HG03025 (cell line): ENCODE results near the gene ATP10A.

Experiments used
- ATAC-seq: cut with Tn5 transposase; IDR thresholded peaks from one replicate; pipeline ENCODE4 v1.9.1; 2021; ENCODE audit warnings: mild to moderate bottlenecking, moderate library complexity; ENCODE audit not compliant: unreplicated experiment, low FRiP score

Gene ATP10A, protein sequence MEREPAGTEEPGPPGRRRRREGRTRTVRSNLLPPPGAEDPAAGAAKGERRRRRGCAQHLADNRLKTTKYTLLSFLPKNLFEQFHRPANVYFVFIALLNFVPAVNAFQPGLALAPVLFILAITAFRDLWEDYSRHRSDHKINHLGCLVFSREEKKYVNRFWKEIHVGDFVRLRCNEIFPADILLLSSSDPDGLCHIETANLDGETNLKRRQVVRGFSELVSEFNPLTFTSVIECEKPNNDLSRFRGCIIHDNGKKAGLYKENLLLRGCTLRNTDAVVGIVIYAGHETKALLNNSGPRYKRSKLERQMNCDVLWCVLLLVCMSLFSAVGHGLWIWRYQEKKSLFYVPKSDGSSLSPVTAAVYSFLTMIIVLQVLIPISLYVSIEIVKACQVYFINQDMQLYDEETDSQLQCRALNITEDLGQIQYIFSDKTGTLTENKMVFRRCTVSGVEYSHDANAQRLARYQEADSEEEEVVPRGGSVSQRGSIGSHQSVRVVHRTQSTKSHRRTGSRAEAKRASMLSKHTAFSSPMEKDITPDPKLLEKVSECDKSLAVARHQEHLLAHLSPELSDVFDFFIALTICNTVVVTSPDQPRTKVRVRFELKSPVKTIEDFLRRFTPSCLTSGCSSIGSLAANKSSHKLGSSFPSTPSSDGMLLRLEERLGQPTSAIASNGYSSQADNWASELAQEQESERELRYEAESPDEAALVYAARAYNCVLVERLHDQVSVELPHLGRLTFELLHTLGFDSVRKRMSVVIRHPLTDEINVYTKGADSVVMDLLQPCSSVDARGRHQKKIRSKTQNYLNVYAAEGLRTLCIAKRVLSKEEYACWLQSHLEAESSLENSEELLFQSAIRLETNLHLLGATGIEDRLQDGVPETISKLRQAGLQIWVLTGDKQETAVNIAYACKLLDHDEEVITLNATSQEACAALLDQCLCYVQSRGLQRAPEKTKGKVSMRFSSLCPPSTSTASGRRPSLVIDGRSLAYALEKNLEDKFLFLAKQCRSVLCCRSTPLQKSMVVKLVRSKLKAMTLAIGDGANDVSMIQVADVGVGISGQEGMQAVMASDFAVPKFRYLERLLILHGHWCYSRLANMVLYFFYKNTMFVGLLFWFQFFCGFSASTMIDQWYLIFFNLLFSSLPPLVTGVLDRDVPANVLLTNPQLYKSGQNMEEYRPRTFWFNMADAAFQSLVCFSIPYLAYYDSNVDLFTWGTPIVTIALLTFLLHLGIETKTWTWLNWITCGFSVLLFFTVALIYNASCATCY (N-terminal part only)

GRCh38 chr15:25863111-25863967 is at the start of gene ATP10A:
TSS of gene ATP10A (minus strand) at chr15:25863327. CDS start at chr15:25863096, 231 bp downstream.
- no peak for ATAC-seq

DNA sequence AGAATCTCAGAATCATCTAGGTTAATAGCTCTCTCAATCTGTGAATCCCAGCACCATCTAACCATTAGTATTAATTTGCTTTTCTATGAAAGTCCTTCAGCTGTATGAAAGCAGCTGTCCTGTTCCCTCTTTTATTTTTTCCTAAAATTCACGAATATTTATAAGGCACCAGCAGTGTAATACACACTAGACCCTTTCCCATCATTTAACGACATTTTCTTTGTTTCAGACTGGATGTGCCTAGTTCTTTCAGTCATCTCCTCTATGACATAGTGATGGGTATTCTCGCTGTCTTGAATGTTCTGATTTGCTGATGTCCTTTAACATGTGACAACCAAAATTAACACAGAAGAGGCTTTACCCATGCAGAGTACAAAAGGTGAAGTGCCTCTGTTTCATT is 48.9 kb upstream of the ATP10A start:
- no peak for ATAC-seq

GRCh38 chr15:25910832-25911231 is 47.7 kb upstream of the ATP10A start:
- no peak for ATAC-seq

DNA sequence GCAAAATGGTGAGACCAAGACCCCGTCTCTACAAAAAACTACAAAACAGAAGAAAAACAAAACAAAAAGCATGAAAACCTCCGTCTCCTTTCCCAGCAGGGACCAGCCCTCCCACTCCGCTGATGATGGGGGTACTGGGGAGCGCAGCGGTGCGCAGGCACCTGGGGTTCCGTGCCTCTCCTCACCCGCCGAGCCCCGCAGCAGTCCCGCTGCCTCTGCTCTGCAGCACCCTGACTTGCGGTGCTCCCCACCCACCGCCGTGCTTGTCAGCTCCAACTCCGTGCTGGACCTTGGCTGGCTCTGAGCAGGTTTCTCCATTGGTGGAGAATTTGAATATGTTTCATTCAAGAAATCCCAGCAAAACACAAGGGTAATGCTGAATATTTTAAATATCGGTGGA is 46.7 kb upstream of the ATP10A start:
- ATAC-seq, result no peak

GRCh38 chr15:25909325-25909724 is 46.2 kb upstream of the ATP10A start:
- ATAC-seq, result no peak

DNA sequence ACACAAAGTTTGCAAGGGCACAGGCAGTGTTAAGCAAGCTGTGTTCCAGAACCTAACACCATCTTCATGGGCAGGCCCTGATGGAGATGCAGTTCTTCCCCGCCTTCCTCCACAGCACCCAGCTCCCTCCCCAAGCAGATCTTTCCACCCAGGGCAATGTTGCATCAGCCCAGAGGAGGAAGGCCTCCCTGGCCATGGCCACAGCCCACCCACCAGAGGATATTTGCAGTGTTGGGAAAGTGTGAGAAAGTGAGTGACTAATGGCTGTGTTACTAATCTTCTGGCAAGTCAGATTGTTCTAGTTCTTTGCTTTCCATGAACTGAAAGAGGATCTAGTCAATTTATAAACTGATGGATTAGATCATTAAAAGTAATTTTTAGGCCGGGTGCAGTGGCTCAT is 42.0 kb upstream of the ATP10A start:
- ATAC-seq, result no peak

GRCh38 chr15:25903024-25903581 is 40.0 kb upstream of the ATP10A start:
- ATAC-seq, result no peak

GRCh38 chr15:25901811-25902605 is 38.9 kb upstream of the ATP10A start:
- no peak for ATAC-seq

DNA sequence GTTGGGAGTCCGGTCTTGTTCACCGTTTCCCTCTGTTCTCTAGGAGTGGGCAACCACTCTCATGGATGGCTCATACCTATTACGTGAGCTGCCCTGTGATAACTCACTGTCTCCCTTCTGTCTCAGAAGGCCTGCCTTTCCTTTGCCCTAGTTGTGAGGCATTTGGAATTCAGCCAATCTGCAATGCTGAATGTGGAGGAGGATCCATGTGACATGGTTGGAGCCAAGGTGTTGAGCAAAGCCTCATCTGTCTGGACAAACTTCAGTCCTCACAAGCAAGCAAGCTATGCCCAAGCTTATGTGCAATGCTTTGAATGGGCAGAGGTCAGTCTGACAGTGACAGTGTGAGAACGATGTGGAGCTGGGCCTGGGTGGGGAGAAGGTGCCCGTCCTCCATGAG is 37.8 kb upstream of the ATP10A start:
- no peak for ATAC-seq

- no peak for ATAC-seq
Observed at GRCh38 chr15:25900431-25900830, 37.3 kb upstream of the ATP10A start.

DNA sequence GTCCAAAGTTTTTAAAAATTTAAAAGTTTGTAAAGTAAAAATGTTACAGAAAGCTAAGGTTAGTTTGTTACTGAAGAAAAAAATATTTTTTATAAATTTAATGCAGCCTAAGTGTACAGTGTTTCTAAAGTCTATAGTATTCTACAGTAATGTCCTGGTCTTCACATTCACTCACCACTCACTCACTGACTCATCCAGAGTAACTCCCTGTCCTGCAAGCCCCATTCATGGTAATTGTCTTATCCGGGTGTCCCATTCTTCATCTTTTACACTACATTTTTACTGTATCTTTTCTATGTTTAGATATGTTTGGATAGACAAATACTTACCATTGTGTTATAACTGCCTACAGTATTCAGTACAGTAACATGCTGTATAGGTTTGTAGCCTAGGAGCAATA is 36.7 kb upstream of the ATP10A start:
- no peak for ATAC-seq

- no peak for ATAC-seq
Observed at GRCh38 chr15:25897658-25898057, 34.5 kb upstream of the ATP10A start.

- no peak for ATAC-seq
Observed at GRCh38 chr15:25894371-25894902, 31.3 kb upstream of the ATP10A start.

- no peak for ATAC-seq
Observed at GRCh38 chr15:25893596-25893995, 30.5 kb upstream of the ATP10A start.

DNA sequence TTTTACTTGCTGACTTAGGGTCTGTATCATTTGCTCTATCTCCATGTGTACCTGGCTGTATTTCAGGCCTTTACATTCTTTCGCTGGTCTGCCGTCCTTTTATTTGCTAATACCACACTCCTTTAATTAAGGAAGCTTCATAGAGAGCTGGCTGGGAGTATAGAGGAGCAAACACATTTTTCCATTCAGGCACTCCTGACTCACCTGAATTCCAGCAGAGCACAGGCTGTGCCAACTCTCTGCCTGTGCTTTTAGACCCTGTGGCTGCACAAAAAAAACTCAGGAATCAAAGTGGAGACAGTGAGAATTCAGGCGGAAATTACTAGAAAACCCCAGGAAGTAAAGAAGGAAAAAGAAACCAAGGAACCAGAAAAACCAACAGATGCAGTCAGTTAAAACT is 29.0 kb upstream of the ATP10A start:
- ATAC-seq, result no peak

DNA sequence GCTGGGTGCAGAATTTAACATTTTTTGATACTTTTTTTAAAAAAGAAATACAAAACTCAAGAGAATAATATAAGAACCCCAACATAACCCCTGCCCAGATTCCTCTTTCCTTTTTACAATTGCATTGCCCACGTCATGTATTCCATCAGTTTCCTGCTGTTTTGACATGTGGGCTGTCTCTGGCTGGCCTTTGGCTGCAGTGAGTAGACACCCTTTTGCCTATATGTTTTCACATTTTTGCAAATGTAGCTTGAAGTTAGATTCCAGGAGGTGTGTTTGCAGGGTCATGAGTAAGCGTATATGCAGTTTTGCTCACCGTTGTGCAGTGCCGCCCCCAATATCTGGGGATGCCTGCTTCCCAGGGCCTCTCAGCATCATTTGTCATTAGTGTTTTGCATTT is 28.0 kb upstream of the ATP10A start:
- ATAC-seq, result no peak

GRCh38 chr15:25890529-25890928 is 27.4 kb upstream of the ATP10A start:
- no peak for ATAC-seq

DNA sequence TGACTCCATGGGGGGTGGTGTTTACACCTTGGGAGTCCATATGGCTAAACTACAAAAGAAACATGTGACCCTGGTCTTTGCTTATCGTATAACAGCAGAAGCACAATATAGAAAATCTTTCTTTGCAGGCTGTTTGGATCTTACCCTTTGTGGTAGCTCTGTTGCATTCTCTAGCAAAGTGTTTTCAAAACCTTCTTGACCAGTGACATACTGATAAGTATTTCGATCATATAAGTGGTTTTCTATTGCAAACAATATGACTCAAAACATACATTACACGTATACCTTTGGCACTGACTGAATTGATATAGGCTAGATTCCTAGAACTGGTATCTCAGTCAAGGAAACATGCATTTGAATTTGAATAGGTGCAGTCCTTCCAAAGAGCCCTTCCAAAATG is 24.7 kb upstream of the ATP10A start:
- no peak for ATAC-seq
